SK-N-SH treated with all-trans-retinoic acid at 6 μM for 48 hours (cell line): ENCODE results near the gene ITPKB.

ENCODE experiments used
- ATAC-seq: fragments of 200-7000 bp; cut with Tn5 transposase; 3 replicates; pipeline ENCODE4 v1.9.1; 2020; ENCODE audit warnings: mild to moderate bottlenecking, moderate library complexity
- BACH2 ChIP-seq: fragments of 250-450 bp; sonication (Bioruptor Pico); IDR thresholded peaks from 2 replicates; pipeline ENCODE4 v1.9.0; 2021; ENCODE audit warnings: mild to moderate bottlenecking, borderline replicate concordance
- CSDC2 ChIP-seq: fragments of 250-450 bp; sonication (Bioruptor Pico); IDR thresholded peaks from 2 replicates; pipeline ENCODE4 v1.5.0; 2020; ENCODE audit warnings: mild to moderate bottlenecking, moderate library complexity
- GLIS3 ChIP-seq: fragments of 250-450 bp; sonication (Bioruptor Pico); IDR thresholded peaks from 2 replicates; pipeline ENCODE4 v1.5.0; 2020; ENCODE audit warnings: mild to moderate bottlenecking, moderate library complexity
- ISL1 ChIP-seq: fragments of 250-450 bp; sonication (Bioruptor Pico); IDR thresholded peaks from 2 replicates; pipeline ENCODE4 v2.1.2; 2022; ENCODE audit warnings: mild to moderate bottlenecking, moderate library complexity
- OSR1 ChIP-seq: fragments of 250-450 bp; sonication (Bioruptor Pico); IDR thresholded peaks from 2 replicates; pipeline ENCODE4 v1.8.0; 2022; ENCODE audit warnings: moderate library complexity, mild to moderate bottlenecking, inconsistent platforms
- RARB ChIP-seq: fragments of 250-450 bp; sonication (Bioruptor Pico); IDR thresholded peaks from 2 replicates; pipeline ENCODE4 v1.8.0; 2021; ENCODE audit warnings: mild to moderate bottlenecking, moderate library complexity
- SNAI2 ChIP-seq: fragments of 250-450 bp; sonication (Bioruptor Pico); IDR thresholded peaks from 2 replicates; pipeline ENCODE4 v1.5.0; 2020; ENCODE audit warnings: mild to moderate bottlenecking, moderate library complexity
- TCF4 ChIP-seq: fragments of 250-450 bp; sonication (Bioruptor Pico); IDR thresholded peaks from 2 replicates; pipeline ENCODE4 v1.8.0; 2021; ENCODE audit warnings: mild to moderate bottlenecking, moderate library complexity, borderline replicate concordance
- TOX ChIP-seq: fragments of 250-450 bp; sonication (Bioruptor Pico); IDR thresholded peaks from 2 replicates; pipeline ENCODE4 v1.8.0; 2021; ENCODE audit warnings: mild to moderate bottlenecking, moderate library complexity, borderline replicate concordance
- ZC3H10 ChIP-seq: fragments of 250-450 bp; sonication (Bioruptor Pico); IDR thresholded peaks from 2 replicates; pipeline ENCODE4 v1.5.1; 2021; ENCODE audit warnings: mild to moderate bottlenecking, moderate library complexity
- ZFP3 ChIP-seq: fragments of 250-450 bp; sonication (Bioruptor Pico); IDR thresholded peaks from 2 replicates; pipeline ENCODE4 v1.5.0; 2020; ENCODE audit warnings: mild to moderate bottlenecking, moderate library complexity
- ZFP30 ChIP-seq: fragments of 450-650 bp; formaldehyde crosslinking; IDR thresholded peaks from 2 replicates; pipeline ENCODE4 v1.5.0; 2022; ENCODE audit warnings: mild to moderate bottlenecking, moderate library complexity
- ZNF565 ChIP-seq: fragments of 450-650 bp; formaldehyde crosslinking; conservative IDR thresholded peaks from 2 replicates; pipeline ENCODE4 v1.5.0; 2020; ENCODE audit warnings: low read depth, mild to moderate bottlenecking, moderate library complexity
- ZNF70 ChIP-seq: fragments of 450-650 bp; formaldehyde crosslinking; IDR thresholded peaks from 2 replicates; pipeline ENCODE4 v1.5.0; 2020; ENCODE audit warnings: mild to moderate bottlenecking, moderate library complexity
- ZNF8 ChIP-seq: fragments of 450-650 bp; formaldehyde crosslinking; IDR thresholded peaks from 2 replicates; pipeline ENCODE4 v1.5.0; 2020; ENCODE audit warnings: mild to moderate bottlenecking, moderate library complexity
- TF ChIP-seq, protein P1 (sequence below): fragments of 250-450 bp; sonication (Bioruptor Pico); IDR thresholded peaks from 2 replicates; pipeline ENCODE4 v1.5.1; 2021; ENCODE audit warnings: mild to moderate bottlenecking, moderate library complexity
- TF ChIP-seq, protein P2 (sequence below): fragments of 250-450 bp; sonication (Bioruptor Pico); IDR thresholded peaks from 2 replicates; pipeline ENCODE4 v1.5.1; 2020; ENCODE audit warnings: low read depth, mild to moderate bottlenecking, moderate library complexity
- TF ChIP-seq, protein P3 (sequence below): fragments of 250-450 bp; sonication (Bioruptor Pico); IDR thresholded peaks from 2 replicates; pipeline ENCODE4 v1.8.0; 2020; ENCODE audit warnings: mild to moderate bottlenecking, moderate library complexity, borderline replicate concordance
- TF ChIP-seq, protein P4 (sequence below): fragments of 250-450 bp; sonication (Bioruptor Pico); IDR thresholded peaks from 2 replicates; pipeline ENCODE4 v1.5.0; 2020; ENCODE audit warnings: mild to moderate bottlenecking, moderate library complexity

Gene ITPKB

DNA sequence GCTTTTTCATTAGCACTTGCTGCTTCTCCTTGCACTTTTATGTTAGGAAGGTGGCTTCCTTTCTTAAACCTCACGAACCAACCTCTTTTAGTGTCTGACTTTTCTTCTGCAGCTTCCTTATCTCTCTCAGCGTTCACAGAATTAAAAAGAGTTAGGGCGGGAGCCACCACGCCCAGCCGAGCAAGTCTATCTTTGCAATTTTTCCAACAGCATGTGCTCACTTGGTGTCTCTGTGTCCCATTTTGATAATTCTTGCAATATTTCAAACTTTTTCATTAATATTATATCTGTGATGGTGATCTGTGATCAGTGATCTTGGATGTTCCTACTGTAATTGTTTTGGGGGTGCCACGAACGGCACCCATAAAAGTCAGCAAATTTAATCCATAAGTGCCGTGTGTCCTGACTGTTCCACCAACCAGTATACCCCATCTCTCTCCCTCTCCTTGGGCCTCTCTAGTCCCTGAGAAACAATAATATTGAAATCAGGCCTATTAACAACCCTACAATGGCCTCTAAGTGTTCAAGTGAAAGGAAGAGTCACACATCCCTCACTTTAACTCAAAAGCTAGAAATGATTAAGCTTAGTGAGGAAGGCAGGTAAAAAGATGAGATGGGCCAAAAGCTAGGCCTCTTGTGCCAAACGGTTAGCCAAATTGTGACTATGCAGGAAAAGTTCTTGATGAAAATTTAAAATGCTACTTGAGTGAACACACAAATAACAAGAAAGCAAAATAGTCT is 15.9 kb upstream of the ITPKB start:
- ATAC-seq = no peak
- TF ChIP-seq ZNF70 (CRISPR knock-in tag) = no peak
- TF ChIP-seq, protein P1, sequence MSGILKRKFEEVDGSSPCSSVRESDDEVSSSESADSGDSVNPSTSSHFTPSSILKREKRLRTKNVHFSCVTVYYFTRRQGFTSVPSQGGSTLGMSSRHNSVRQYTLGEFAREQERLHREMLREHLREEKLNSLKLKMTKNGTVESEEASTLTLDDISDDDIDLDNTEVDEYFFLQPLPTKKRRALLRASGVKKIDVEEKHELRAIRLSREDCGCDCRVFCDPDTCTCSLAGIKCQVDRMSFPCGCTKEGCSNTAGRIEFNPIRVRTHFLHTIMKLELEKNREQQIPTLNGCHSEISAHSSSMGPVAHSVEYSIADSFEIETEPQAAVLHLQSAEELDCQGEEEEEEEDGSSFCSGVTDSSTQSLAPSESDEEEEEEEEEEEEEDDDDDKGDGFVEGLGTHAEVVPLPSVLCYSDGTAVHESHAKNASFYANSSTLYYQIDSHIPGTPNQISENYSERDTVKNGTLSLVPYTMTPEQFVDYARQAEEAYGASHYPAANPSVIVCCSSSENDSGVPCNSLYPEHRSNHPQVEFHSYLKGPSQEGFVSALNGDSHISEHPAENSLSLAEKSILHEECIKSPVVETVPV (CRISPR knock-in tag) = no peak
- TF ChIP-seq, all 23 proteins: peak for 0

DNA sequence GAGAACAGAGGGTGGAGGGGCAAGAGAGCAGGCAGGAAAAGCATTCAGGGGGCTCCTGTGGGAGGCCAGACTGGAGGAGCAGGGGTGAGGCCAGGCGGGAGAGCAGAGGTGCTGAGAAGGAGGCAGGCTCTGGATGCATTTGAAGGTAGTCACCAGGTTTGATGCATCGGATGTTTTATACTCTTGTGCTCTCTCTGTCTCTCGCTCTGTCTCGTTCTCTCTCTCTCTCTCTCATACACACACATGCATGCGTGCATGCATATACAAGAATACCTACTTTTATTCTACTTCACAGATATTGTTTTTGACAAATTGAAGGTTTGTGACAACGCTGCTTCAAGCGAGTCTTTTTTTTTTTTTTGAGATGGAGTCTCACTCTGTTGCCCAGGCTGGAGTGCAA is 15.0 kb upstream of the ITPKB start:
- no peak for ATAC-seq
- TF ChIP-seq CSDC2 (CRISPR knock-in tag) (no peak), ZFP3 (CRISPR knock-in tag) (no peak), ISL1 (CRISPR knock-in tag) (no peak), SNAI2 (CRISPR knock-in tag) (no peak), TCF4 (CRISPR knock-in tag) (no peak), ZNF565 (CRISPR knock-in tag) (no peak), ZNF8 (CRISPR knock-in tag) (no peak), RARB (CRISPR knock-in tag) (no peak), BACH2 (CRISPR knock-in tag) (no peak), ZFP30 (CRISPR knock-in tag) (no peak), ZNF70 (CRISPR knock-in tag) (no peak)
- TF ChIP-seq, protein P2, sequence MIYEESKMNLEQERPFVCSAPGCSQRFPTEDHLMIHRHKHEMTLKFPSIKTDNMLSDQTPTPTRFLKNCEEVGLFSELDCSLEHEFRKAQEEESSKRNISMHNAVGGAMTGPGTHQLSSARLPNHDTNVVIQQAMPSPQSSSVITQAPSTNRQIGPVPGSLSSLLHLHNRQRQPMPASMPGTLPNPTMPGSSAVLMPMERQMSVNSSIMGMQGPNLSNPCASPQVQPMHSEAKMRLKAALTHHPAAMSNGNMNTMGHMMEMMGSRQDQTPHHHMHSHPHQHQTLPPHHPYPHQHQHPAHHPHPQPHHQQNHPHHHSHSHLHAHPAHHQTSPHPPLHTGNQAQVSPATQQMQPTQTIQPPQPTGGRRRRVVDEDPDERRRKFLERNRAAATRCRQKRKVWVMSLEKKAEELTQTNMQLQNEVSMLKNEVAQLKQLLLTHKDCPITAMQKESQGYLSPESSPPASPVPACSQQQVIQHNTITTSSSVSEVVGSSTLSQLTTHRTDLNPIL (CRISPR knock-in tag) = no peak
- TF ChIP-seq, protein P3, sequence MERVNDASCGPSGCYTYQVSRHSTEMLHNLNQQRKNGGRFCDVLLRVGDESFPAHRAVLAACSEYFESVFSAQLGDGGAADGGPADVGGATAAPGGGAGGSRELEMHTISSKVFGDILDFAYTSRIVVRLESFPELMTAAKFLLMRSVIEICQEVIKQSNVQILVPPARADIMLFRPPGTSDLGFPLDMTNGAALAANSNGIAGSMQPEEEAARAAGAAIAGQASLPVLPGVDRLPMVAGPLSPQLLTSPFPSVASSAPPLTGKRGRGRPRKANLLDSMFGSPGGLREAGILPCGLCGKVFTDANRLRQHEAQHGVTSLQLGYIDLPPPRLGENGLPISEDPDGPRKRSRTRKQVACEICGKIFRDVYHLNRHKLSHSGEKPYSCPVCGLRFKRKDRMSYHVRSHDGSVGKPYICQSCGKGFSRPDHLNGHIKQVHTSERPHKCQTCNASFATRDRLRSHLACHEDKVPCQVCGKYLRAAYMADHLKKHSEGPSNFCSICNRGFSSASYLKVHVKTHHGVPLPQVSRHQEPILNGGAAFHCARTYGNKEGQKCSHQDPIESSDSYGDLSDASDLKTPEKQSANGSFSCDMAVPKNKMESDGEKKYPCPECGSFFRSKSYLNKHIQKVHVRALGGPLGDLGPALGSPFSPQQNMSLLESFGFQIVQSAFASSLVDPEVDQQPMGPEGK (CRISPR knock-in tag) = no peak

DNA sequence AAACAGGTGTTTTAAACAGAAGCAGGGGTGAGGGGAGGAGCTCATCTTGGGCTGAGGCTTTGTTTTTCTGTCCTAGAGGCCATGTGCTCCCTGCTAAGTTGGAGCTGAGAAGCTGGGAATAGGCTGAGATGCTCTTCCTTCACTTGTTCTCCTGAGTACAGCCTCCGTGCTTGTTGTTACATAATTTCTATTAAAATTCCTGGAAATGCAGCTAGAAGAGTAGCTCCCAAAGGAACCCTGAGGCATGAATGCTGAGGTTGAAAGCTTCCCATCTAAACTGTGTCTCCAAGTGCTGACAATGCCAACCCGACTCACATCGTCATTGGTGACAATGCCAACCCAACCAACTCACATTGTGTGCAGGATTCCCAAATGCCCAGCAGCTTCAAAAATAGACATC is 12.6 kb upstream of the ITPKB start:
- no peak for TF ChIP-seq OSR1
- no peak for TF ChIP-seq ZFP30 (CRISPR knock-in tag)
- no peak for TF ChIP-seq ZNF565 (CRISPR knock-in tag)
- no peak for TF ChIP-seq BACH2 (CRISPR knock-in tag)
- no peak for TF ChIP-seq GLIS3 (CRISPR knock-in tag)
- TF ChIP-seq, protein P4, sequence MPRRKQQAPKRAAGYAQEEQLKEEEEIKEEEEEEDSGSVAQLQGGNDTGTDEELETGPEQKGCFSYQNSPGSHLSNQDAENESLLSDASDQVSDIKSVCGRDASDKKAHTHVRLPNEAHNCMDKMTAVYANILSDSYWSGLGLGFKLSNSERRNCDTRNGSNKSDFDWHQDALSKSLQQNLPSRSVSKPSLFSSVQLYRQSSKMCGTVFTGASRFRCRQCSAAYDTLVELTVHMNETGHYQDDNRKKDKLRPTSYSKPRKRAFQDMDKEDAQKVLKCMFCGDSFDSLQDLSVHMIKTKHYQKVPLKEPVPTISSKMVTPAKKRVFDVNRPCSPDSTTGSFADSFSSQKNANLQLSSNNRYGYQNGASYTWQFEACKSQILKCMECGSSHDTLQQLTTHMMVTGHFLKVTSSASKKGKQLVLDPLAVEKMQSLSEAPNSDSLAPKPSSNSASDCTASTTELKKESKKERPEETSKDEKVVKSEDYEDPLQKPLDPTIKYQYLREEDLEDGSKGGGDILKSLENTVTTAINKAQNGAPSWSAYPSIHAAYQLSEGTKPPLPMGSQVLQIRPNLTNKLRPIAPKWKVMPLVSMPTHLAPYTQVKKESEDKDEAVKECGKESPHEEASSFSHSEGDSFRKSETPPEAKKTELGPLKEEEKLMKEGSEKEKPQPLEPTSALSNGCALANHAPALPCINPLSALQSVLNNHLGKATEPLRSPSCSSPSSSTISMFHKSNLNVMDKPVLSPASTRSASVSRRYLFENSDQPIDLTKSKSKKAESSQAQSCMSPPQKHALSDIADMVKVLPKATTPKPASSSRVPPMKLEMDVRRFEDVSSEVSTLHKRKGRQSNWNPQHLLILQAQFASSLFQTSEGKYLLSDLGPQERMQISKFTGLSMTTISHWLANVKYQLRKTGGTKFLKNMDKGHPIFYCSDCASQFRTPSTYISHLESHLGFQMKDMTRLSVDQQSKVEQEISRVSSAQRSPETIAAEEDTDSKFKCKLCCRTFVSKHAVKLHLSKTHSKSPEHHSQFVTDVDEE = no peak
- TF ChIP-seq ZNF70 (CRISPR knock-in tag) = no peak
- no peak for TF ChIP-seq TOX
- TF ChIP-seq CSDC2 (CRISPR knock-in tag) = no peak
- no peak for TF ChIP-seq ZNF8 (CRISPR knock-in tag)
- TF ChIP-seq SNAI2 (CRISPR knock-in tag) = no peak
- no peak for TF ChIP-seq RARB (CRISPR knock-in tag)
- no peak for TF ChIP-seq ZC3H10 (CRISPR knock-in tag)
- TF ChIP-seq, protein P1 (CRISPR knock-in tag) = no peak
- no peak for ATAC-seq
